ENCODE results near the gene RBMS3. TPM values are rescaled to one million over a fixed set of nuclear protein-coding genes. Genes with fewer than 3 reads are reported as not detected.

Gene RBMS3
- total and polyA plus RNA-seq, 2 of the 13 experiments (the other 11 are each of a cell fraction or from before 2014, with no cell fraction given): not detected

DNA sequence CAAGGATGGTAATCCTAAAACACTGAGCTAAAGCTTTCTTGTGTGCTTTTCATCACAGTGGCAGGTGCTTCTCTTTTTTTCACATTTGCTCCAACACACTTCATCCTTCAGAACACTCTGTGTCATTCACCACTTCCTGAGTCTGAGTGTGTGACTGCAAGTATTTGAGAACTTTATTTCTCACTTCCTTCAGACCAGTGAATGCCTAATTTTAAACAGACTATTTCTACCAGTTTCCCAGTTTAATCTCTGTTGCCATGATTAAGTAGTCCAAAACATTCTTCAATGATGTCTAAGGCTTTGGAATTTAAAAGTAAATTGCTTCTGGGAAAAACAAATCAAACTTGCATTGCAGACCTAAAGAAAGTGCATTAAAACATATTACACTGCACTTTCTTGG is 541.2 kb downstream of the RBMS3 start:
- in situ Hi-C loops (cut with HindIII; ENCODE audit: extremely low pct_ligation_motif_present, low pct_unique_long_range_greater_than_20kb): no loop called here
- no peaks in the 10 kb centered on the region for H3K4me1 ChIP-seq (ENCODE audit: insufficient read depth, low read length)
- CTCF ChIA-PET (ENCODE audit: low intra/inter-chr PET ratio, low total read pairs): no interaction called here
- no peaks in the 10 kb centered on the region for H3K79me2 ChIP-seq (ENCODE audit: insufficient read depth, low read length)
- H3K4me2 ChIP-seq (ENCODE audit: low read depth, low read length): no peak overlapping the region
- H2AFZ ChIP-seq (ENCODE audit: low read length): no peak overlapping the region
- H4K20me1 ChIP-seq (ENCODE audit: insufficient read depth, low read length): no peaks in the 10 kb centered on the region
- H3K27ac ChIP-seq (ENCODE audit: extremely low read length, insufficient read depth, low read length): no peak overlapping the region
- BruUV-seq (replicated peaks): no TSS peak
- no peak overlapping the region for H3K4me3 ChIP-seq (replicated peaks in 1 of 3; ENCODE audit: insufficient read depth in 1 of 3, low read depth in 2 of 3, low read length in 3 of 3)
- no peaks in the 10 kb centered on the region for H3K36me3 ChIP-seq (replicated peaks in 1 of 2; ENCODE audit: control insufficient read depth in 1 of 2, insufficient read depth in 2 of 2, low read length in 2 of 2)
- DNase-seq (ENCODE audit: low spot score): no peak
- FAIRE-seq: no peak
- POLR2A ChIA-PET: no interaction called here
- no peaks in the 10 kb centered on the region for H3K27me3 ChIP-seq (ENCODE audit: control insufficient read depth in 1 of 2, insufficient read depth in 2 of 2, low read length in 2 of 2)
- TF ChIP-seq, protein P1, sequence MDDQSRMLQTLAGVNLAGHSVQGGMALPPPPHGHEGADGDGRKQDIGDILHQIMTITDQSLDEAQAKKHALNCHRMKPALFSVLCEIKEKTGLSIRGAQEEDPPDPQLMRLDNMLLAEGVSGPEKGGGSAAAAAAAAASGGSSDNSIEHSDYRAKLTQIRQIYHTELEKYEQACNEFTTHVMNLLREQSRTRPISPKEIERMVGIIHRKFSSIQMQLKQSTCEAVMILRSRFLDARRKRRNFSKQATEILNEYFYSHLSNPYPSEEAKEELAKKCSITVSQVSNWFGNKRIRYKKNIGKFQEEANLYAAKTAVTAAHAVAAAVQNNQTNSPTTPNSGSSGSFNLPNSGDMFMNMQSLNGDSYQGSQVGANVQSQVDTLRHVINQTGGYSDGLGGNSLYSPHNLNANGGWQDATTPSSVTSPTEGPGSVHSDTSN (CRISPR knock-in tag; IDR thresholded peaks at IDR 0.05; ENCODE audit: borderline replicate concordance): no peak
- no peak for TF ChIP-seq ZNF746 (CRISPR knock-in tag; IDR thresholded peaks at IDR 0.05)
- no peak for TF ChIP-seq ZNF788 (CRISPR knock-in tag; IDR thresholded peaks at IDR 0.05; ENCODE audit: borderline replicate concordance)
- TF ChIP-seq, protein P2, sequence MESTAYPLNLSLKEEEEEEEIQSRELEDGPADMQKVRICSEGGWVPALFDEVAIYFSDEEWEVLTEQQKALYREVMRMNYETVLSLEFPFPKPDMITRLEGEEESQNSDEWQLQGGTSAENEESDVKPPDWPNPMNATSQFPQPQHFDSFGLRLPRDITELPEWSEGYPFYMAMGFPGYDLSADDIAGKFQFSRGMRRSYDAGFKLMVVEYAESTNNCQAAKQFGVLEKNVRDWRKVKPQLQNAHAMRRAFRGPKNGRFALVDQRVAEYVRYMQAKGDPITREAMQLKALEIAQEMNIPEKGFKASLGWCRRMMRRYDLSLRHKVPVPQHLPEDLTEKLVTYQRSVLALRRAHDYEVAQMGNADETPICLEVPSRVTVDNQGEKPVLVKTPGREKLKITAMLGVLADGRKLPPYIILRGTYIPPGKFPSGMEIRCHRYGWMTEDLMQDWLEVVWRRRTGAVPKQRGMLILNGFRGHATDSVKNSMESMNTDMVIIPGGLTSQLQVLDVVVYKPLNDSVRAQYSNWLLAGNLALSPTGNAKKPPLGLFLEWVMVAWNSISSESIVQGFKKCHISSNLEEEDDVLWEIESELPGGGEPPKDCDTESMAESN (CRISPR knock-in tag; conservative IDR thresholded peaks at IDR 0.05): no peak
- TF ChIP-seq ZNF367 (CRISPR knock-in tag; IDR thresholded peaks at IDR 0.05; ENCODE audit: borderline replicate concordance): no peak
- TF ChIP-seq TBP (CRISPR knock-in tag; IDR thresholded peaks at IDR 0.05): no peak
- TF ChIP-seq MATR3 (CRISPR knock-in tag; IDR thresholded peaks at IDR 0.05): no peak
- TF ChIP-seq, protein P3, sequence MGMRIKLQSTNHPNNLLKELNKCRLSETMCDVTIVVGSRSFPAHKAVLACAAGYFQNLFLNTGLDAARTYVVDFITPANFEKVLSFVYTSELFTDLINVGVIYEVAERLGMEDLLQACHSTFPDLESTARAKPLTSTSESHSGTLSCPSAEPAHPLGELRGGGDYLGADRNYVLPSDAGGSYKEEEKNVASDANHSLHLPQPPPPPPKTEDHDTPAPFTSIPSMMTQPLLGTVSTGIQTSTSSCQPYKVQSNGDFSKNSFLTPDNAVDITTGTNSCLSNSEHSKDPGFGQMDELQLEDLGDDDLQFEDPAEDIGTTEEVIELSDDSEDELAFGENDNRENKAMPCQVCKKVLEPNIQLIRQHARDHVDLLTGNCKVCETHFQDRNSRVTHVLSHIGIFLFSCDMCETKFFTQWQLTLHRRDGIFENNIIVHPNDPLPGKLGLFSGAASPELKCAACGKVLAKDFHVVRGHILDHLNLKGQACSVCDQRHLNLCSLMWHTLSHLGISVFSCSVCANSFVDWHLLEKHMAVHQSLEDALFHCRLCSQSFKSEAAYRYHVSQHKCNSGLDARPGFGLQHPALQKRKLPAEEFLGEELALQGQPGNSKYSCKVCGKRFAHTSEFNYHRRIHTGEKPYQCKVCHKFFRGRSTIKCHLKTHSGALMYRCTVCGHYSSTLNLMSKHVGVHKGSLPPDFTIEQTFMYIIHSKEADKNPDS (CRISPR knock-in tag; IDR thresholded peaks at IDR 0.05): no peak
- no peaks in the 10 kb centered on the region for H3K9me3 ChIP-seq (ENCODE audit: low read length)
- H3K9ac ChIP-seq (ENCODE audit: insufficient read depth, low read depth, low read length): no peak overlapping the region
- intact Hi-C loops (cut with micrococcal nuclease; ENCODE audit: unreplicated experiment): no loop called here
- ATAC-seq: no peak
